GM13977 (cell line): ENCODE measurements around the gene KDM4C.

Experiments
- DNase-seq: peaks from one replicate; pipeline ENCODE4 v3.0.0; 2012; ENCODE audit warnings: low spot score
- CTCF ChIP-seq: IDR thresholded peaks from 2 replicates; pipeline ENCODE4 v1.5.1; 2012; ENCODE audit warnings: mild to moderate bottlenecking, control low read depth; ENCODE audit not compliant: insufficient read depth; ENCODE audit errors: extremely low read depth, missing control alignments
- in situ Hi-C: fragments of 300-500 bp; cut with MboI; formaldehyde crosslinking; loops from one replicate; pipeline ENCODE4 v1.12.0; 2022; ENCODE audit warnings: low sequenced_read_pairs, low pct_unique_long_range_greater_than_20kb, mixed read lengths, inconsistent platforms; ENCODE audit not compliant: unreplicated experiment

KDM4C gene

DNA sequence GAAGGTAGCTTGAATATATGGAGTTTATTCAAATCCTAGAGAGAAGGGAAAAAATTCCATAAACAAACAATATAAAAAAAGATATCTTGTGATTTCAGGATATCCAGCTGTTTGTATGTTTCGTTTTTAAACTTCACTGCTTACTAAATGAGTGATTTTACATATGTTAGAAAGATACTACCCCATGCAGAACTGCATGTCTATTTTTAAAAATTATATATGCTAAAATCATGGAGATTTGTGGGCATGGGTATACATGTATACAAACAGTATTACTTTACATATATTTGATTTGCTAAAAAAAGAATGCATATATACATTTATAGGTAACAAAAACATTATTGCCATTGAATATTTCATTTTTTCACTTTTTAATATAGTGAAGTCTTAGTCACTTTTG is 178.3 kb downstream of the KDM4C start:
- TF ChIP-seq CTCF = no peak
- in situ Hi-C loops = no loop called here
- DNase-seq = no peak

DNA sequence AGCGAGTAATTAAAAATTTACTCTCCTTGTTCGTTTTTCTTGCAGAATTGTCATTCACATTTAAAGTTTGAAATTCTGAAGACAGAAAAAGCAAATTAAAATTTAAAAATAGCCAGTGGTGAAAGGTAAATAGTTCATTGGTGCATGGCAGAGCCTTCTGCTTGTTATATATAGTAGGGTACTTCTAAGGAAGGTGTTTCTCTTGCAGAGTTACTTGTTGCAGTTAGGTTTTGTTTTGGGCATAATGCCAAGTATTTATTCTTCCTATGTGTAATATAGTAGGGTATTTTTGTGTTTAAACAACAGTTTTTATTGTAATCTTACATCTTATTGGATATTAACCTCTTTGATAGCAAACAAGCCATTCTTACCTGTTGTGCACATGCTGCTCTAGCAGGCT is 179.4 kb downstream of the KDM4C start:
- in situ Hi-C loops = no loop called here
- no peak for TF ChIP-seq CTCF
- no peak for DNase-seq

DNA sequence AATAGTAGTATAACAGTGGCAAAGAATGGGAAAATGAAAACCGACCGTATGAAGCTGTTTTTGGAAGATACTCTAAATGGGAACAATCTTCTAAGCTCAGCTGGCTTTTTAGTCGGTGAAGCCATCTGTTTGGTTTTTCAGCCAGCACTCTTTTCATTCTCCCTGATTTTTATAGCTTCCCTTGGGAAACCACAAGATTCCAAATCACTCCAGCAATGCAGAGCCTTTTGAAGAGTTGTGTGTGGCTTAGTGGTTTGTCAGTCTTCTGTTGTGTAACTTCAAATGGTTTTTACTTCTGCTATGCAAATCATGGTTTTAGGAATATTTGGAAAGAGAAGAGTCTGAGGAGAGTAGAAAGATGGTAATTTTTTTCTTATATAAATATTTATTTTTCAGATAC is 180.7 kb downstream of the KDM4C start:
- no peak for TF ChIP-seq CTCF
- in situ Hi-C loops = no loop called here
- DNase-seq = no peak

- in situ Hi-C loops = no loop called here
- no peak for TF ChIP-seq CTCF
Measured at GRCh38 chr9:6938873-6939272, 181.1 kb downstream of the KDM4C start.

DNA sequence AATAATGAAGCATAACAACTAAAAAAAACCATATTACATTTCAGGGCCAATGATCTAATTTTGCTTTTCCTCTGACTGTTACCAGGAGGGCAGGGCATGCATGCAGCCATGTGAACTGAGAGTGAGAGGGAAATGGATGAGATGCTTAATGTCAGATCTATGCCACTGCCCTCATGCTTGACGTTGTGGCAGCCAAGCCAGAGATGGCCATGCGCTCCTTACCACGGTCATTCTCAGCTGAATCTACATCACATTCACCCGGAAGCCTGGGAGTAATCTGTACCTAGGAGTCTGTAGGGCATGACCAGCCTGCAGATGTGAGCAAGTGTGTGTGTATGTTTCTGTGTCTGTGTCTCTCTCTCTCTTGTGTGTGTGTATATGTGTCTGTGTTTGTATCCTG is 183.7 kb downstream of the KDM4C start:
- in situ Hi-C loops = no loop called here
- TF ChIP-seq CTCF = no peak
- DNase-seq = no peak

More at GRCh38 chr9:6938873-6939272, 181.1 kb downstream of the KDM4C start:
- no peak for DNase-seq

DNA sequence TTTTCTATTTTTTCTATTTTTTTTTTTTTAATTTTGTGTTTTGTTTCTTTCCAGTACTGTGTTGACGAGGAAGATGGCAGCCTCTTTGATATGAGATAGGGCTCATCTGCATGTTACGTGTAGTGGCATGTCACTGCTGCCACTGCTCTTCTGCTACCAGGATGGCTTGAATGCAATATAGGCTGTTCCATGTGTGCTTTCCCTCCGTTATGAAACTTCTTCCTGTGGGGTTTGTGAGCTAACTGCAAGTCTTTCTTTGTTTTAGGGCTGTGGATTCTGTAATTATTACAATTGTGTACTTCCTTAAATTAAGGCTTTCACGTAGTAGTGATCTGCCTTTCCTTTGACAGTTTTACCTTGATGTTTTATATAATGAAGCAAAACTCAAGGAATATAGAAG is 184.6 kb downstream of the KDM4C start:
- in situ Hi-C loops = no loop called here
- DNase-seq = no peak
- TF ChIP-seq CTCF = no peak

- in situ Hi-C loops = no loop called here
- TF ChIP-seq CTCF = no peak
- DNase-seq = no peak
Measured at GRCh38 chr9:6943293-6943692, 185.5 kb downstream of the KDM4C start.
